Adrenal gland (tissue), 5 donors: ENCODE measurements around the gene ELK1.

ENCODE experiments used
- CTCF ChIP-seq, 6 experiments: fragments of 450-650 bp in 4 of 6; fragments of 200-600 bp in 2 of 6; sonication (generic) in 1 of 6; IDR thresholded peaks; 1 replicate in 5 of 6; 2 replicates in 1 of 6; pipeline versions ENCODE4 v1.5.1 to v1.8.0; 2016 to 2021; ENCODE audit warnings: antibody characterized with exemption in 6 of 6, mild to moderate bottlenecking in 2 of 6, moderate library complexity in 1 of 6
- POLR2A ChIP-seq, 2 donors: fragments of 450-650 bp; IDR thresholded peaks; one replicate each; pipeline ENCODE4 v1.6.1; 2017; ENCODE audit warnings: antibody characterized with exemption in 2 of 2, mild to moderate bottlenecking in 2 of 2, moderate library complexity in 1 of 2
- donor health status: DM: no; HTN: no; CAD: no.

- no peak for TF ChIP-seq CTCF (IDR thresholded peaks at IDR 0.05)
- TF ChIP-seq POLR2A (IDR thresholded peaks at IDR 0.05) = no peak
Observed at GRCh38 chrX:47646636-47647035, 3.7 kb downstream of the ELK1 start.
